Lung (tissue), 12 donors: Measurements from ENCODE around the gene AIF1L. TPM values are rescaled to one million over a fixed set of nuclear protein-coding genes. Genes with fewer than 3 reads are reported as not detected.

Source experiments
- ATAC-seq: fragments of 200-7000 bp; cut with Tn5 transposase; one replicate; pipeline ENCODE4 v1.9.1; 2020; ENCODE audit warnings: moderate number of reproducible peaks; ENCODE audit not compliant: insufficient read depth, low FRiP score
- DNase-seq, 3 donors: peaks; one replicate each; pipeline ENCODE4 v3.0.0-alpha.2; 2013 to 2017
- H3K27ac ChIP-seq, 2 donors: one replicate each; pipeline ENCODE4 v1.5.1; 2013; ENCODE audit warnings: mild to moderate bottlenecking in 2 of 2, moderate library complexity in 2 of 2, control low read depth in 1 of 2, inconsistent platforms in 1 of 2, low read depth in 1 of 2, low read length in 1 of 2
- H3K27me3 ChIP-seq, 3 donors: one replicate each; pipeline ENCODE4 v1.5.1; 2013; ENCODE audit warnings: low read length in 2 of 3; ENCODE audit not compliant: control insufficient read depth in 3 of 3, insufficient read depth in 3 of 3
- H3K36me3 ChIP-seq, 4 donors: one replicate each; pipeline ENCODE4 v1.5.1; 2013; ENCODE audit warnings: low read length in 4 of 4, mild to moderate bottlenecking in 1 of 4, moderate library complexity in 1 of 4; ENCODE audit not compliant: control insufficient read depth in 4 of 4, insufficient read depth in 4 of 4
- H3K4me1 ChIP-seq, 5 donors: one replicate each; pipeline ENCODE4 v1.5.1; 2013; ENCODE audit warnings: low read length in 5 of 5, mild to moderate bottlenecking in 2 of 5, moderate library complexity in 1 of 5; ENCODE audit not compliant: control insufficient read depth in 5 of 5, insufficient read depth in 5 of 5
- H3K4me3 ChIP-seq: one replicate; pipeline ENCODE4 v1.5.1; 2013; ENCODE audit warnings: mild to moderate bottlenecking, control low read depth, moderate library complexity
- H3K9ac ChIP-seq, 2 donors: one replicate each; pipeline ENCODE4 v1.5.1; 2013; ENCODE audit warnings: low read length in 2 of 2, control low read depth in 1 of 2; ENCODE audit not compliant: insufficient read depth in 1 of 2
- H3K9me3 ChIP-seq, 4 donors: one replicate each; pipeline ENCODE4 v1.5.1; 2013; ENCODE audit warnings: low read length in 3 of 4, mild to moderate bottlenecking in 1 of 4, moderate library complexity in 1 of 4; ENCODE audit not compliant: control insufficient read depth in 4 of 4, insufficient read depth in 3 of 4
- WGBS, 2 donors: extraction: QIAGEN DNeasy Blood & Tissue Kit; methylation state at CpG; one replicate each; pipeline ENCODE4 v1.1.7; 2013; 5-methylcytosine and 5-hydroxymethylcytosine counted together
- polyA plus RNA-seq, 2 donors: library from polyadenylated mRNA; stranded (reverse); fragments of 200-250 nt; gene quantifications; one replicate each; pipeline ENCODE4 v1.2.1, GENCODE V29; 2013
- total RNA-seq, 2 donors: library from RNA; depleted of rRNA in 1 of 2; stranded (reverse); fragments of >200 nt in 1 of 2; gene quantifications; one replicate each; pipeline ENCODE4 v1.2.1, GENCODE V29; 2014 to 2021
- TF ChIP-seq, protein P1 (sequence below): IDR thresholded peaks from 2 replicates; pipeline ENCODE4 v1.5.1; 2012; ENCODE audit warnings: mild to moderate bottlenecking; ENCODE audit errors: control extremely low read depth, extremely low read depth
- donor health status: control.
- donor health status: control.
- donor health status: Bipolar disorder and iron deficiency.
- donor health status: healthy.
- donor health status: DM: yes; HTN: yes; CAD: no.

Gene AIF1L
- total and polyA plus RNA-seq, 4 donors: 3.2 to 16.5 (median 6.9) TPM

DNA sequence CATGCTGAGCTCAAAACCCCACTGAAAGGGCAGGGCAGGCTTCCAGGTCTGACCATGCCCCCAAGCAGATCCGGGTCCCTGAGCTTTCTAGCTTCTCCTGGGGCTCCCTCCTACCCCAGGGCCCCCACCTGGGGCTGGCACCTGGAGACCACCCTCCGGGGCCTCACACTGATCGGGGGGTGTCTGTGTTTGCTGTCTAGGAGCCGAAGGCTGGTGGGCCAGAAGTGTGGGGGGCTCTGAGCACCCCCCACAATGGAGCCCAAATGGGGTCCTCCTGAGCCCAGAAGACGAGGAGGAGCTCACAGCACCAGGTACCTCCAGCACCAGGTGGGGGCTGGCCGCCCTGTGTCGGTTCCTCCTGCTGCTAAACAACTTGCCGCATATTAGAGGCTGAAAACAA lies 47.5 kb upstream of the AIF1L start:
- H3K27me3 ChIP-seq: no peaks in the 10 kb centered on the region
- DNase-seq (no peak), ATAC-seq (no peak)
- H3K9ac ChIP-seq: no peak overlapping the region
- H3K4me3 ChIP-seq: no peak overlapping the region
- TF ChIP-seq, protein P1, sequence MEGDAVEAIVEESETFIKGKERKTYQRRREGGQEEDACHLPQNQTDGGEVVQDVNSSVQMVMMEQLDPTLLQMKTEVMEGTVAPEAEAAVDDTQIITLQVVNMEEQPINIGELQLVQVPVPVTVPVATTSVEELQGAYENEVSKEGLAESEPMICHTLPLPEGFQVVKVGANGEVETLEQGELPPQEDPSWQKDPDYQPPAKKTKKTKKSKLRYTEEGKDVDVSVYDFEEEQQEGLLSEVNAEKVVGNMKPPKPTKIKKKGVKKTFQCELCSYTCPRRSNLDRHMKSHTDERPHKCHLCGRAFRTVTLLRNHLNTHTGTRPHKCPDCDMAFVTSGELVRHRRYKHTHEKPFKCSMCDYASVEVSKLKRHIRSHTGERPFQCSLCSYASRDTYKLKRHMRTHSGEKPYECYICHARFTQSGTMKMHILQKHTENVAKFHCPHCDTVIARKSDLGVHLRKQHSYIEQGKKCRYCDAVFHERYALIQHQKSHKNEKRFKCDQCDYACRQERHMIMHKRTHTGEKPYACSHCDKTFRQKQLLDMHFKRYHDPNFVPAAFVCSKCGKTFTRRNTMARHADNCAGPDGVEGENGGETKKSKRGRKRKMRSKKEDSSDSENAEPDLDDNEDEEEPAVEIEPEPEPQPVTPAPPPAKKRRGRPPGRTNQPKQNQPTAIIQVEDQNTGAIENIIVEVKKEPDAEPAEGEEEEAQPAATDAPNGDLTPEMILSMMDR: no peak
- H3K27ac ChIP-seq: no peak overlapping the region
- H3K9me3 ChIP-seq: no peaks in the 10 kb centered on the region
- WGBS, 2 donors: 90 to 97% methylated on average over 8 of the region's 8 CpGs
- peaks cover 0 to 2% (median 0%) of the 10 kb centered on the region in 5 donors for H3K4me1 ChIP-seq
- H3K36me3 ChIP-seq: no peaks in the 10 kb centered on the region

DNA sequence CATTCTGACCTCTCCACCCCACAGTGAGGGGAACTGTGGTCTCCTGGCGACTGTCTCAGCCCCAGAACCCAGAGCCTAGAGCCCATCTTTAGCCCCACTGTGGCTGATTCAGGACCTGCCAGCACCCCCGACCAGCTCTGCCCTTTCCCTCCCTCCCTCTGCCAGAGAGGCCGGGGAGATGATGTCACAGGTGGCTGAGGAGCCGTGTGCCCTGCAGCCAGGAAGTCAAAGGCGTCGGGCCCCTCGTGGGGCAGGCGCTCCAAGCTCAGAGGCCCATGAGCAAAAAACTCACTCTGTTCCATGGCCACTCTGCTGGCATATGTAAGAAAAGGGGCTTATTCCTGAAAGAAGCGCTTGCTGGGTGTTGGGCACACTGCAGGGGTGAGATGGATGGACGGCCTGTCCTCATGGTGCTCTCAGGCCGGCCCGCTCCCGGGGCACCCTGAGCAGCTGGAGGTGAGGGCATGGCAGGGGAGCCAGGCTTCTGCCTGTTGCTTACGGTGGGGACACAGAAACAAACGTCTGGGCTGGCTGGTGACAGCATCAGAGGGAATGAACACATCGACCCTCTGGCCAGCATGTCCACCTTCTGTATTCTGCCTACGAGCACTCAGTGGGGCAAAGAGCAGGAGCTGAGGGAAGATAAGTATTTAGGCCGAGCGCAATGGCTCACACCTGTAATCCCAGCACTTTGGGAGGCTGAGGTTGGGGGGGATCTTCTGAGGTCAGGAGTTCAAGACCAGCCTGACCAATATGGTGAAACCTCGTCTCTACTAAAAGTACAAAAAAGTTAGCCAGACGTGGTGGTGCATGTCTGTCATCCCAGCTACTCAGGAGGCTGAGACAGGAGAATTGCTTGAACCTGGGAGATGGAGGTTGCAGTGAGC lies 46.3 kb upstream of the AIF1L start:
- peaks cover 0 to 2% (median 0%) of the 10 kb centered on the region in 5 donors for H3K4me1 ChIP-seq
- H3K9ac ChIP-seq: no peak overlapping the region
- no peaks in the 10 kb centered on the region for H3K27me3 ChIP-seq
- H3K4me3 ChIP-seq: no peak overlapping the region
- ATAC-seq (no peak), DNase-seq (no peak)
- H3K9me3 ChIP-seq: no peaks in the 10 kb centered on the region
- WGBS, 2 donors: 56 to 62% methylated on average over 21 of the region's 21 CpGs
- no peak overlapping the region for H3K27ac ChIP-seq
- H3K36me3 ChIP-seq: no peaks in the 10 kb centered on the region
- TF ChIP-seq, protein P1: no peak

DNA sequence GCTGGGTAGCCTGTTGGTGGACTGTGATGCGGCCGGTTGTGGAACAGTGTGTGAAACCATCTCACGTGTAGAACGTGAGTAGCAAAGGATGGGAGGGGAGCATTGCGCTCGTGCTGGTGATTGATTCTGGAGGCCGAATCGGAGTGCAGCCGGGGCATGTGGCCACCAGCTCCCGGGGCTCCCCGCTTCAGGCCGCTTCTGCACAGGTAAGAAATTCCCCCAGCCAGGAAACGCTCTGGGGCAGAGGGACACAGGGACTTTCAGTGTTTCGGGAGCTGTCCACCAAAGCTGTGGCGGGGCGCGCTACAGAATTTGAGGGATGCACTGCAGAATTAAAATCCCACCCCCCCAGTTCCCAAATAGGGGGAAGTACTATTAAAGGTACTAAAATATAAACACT lies 45.5 kb upstream of the AIF1L start:
- Histone ChIP-seq H3K27ac (no peak overlapping the region), H3K9me3 (no peaks in the 10 kb centered on the region), H3K27me3 (no peaks in the 10 kb centered on the region), H3K4me3 (no peak overlapping the region), H3K9ac (no peak overlapping the region), H3K36me3 (no peaks in the 10 kb centered on the region), H3K4me1 (peaks cover 0 to 2% (median 0%) of the 10 kb centered on the region in 5 donors)
- DNase-seq (no peak), ATAC-seq (no peak)
- 88 to 91% methylated on average over 17 of the region's 17 CpGs for WGBS, 2 donors
- TF ChIP-seq, protein P1: no peak
